CD4-positive, CD25-positive, alpha-beta regulatory T cell (primary cell): ENCODE results near the gene TUT1. TPM values are rescaled to one million over a fixed set of nuclear protein-coding genes. Genes with fewer than 3 reads are reported as not detected.
"Not testable (repeated sequence)": the region's sequence is repeated elsewhere in the genome, so short reads cannot be mapped to it uniquely, and the experiment has no call there.

Experiments
- ATAC-seq, 2 donors: fragments of 150-1000 bp; cut with Tn5 transposase; one replicate each; pipeline ENCODE4 v1.10.0; 2021; ENCODE audit warnings: low read depth in 2 of 2, moderate number of reproducible peaks in 2 of 2, moderate library complexity in 1 of 2
- DNase-seq, 3 donors: peaks; one replicate each; pipeline versions ENCODE4 v3.0.0 to v3.0.0-alpha.2; 2012 to 2022; ENCODE audit warnings: mixed read lengths in 1 of 3
- H3K27ac ChIP-seq: one replicate; pipeline ENCODE4 v1.7.0; 2013; ENCODE audit warnings: mild to moderate bottlenecking, low read length; ENCODE audit not compliant: insufficient read depth, poor library complexity, severe bottlenecking
- H3K27me3 ChIP-seq: one replicate; pipeline ENCODE4 v1.7.0; 2013; ENCODE audit warnings: low read length; ENCODE audit not compliant: control insufficient read depth, insufficient read depth
- H3K36me3 ChIP-seq: one replicate; pipeline ENCODE4 v1.7.0; 2013; ENCODE audit warnings: mild to moderate bottlenecking, low read length, moderate library complexity; ENCODE audit not compliant: control insufficient read depth, insufficient read depth
- H3K4me1 ChIP-seq: 2 replicates; pipeline ENCODE4 v1.7.0; 2013; ENCODE audit warnings: mild to moderate bottlenecking, low read length; ENCODE audit not compliant: insufficient read depth, control insufficient read depth, poor library complexity, severe bottlenecking
- H3K4me3 ChIP-seq: one replicate; pipeline ENCODE4 v1.7.0; 2013; ENCODE audit warnings: low read depth, mild to moderate bottlenecking, low read length, moderate library complexity
- H3K9me3 ChIP-seq, 2 experiments: 1 replicate in 1 of 2; 2 replicates in 1 of 2; pipeline ENCODE4 v1.7.0; 2013; ENCODE audit warnings: low read length in 2 of 2, mild to moderate bottlenecking in 1 of 2, moderate library complexity in 1 of 2; ENCODE audit not compliant: control insufficient read depth in 2 of 2
- H3K27ac Mint-ChIP-seq, 3 donors: one replicate each; pipeline ENCODE4 v1.8.0; 2020 to 2022; ENCODE audit warnings: mild to moderate bottlenecking in 3 of 3, mixed read lengths in 3 of 3, moderate library complexity in 2 of 3
- H3K27me3 Mint-ChIP-seq: one replicate; pipeline ENCODE4 v1.8.0; 2022; ENCODE audit warnings: mild to moderate bottlenecking, mixed read lengths
- H3K36me3 Mint-ChIP-seq: one replicate; pipeline ENCODE4 v1.8.0; 2020; ENCODE audit warnings: mixed read lengths
- H3K4me1 Mint-ChIP-seq, 4 donors: one replicate each; pipeline ENCODE4 v1.8.0; 2020 to 2022; ENCODE audit warnings: mixed read lengths in 4 of 4, mild to moderate bottlenecking in 1 of 4
- H3K4me3 Mint-ChIP-seq, 4 donors: one replicate each; pipeline ENCODE4 v1.8.0; 2020 to 2022; ENCODE audit warnings: mild to moderate bottlenecking in 4 of 4, mixed read lengths in 4 of 4, moderate library complexity in 3 of 4
- H3K9me3 Mint-ChIP-seq, 7 donors: one replicate each; pipeline ENCODE4 v1.8.0; 2020 to 2022; ENCODE audit warnings: mixed read lengths in 7 of 7, mild to moderate bottlenecking in 3 of 7, moderate library complexity in 2 of 7
- polyA plus RNA-seq, 4 donors: library from polyadenylated mRNA; unstranded; fragments of 300-500 nt; fragmentation: Illumina TruSeq; gene quantifications; one replicate each; pipeline ENCODE4 v1.2.3, GENCODE V29; 2021
- total RNA-seq: library from RNA; stranded (reverse); gene quantifications from one replicate; pipeline ENCODE4 v1.2.3, GENCODE V29; 2022

TUT1 gene
- total and polyA plus RNA-seq, 5 donors from 2014 or later: 6.5 to 22.0 (median 11.2) TPM

GRCh38 chr11:62552485-62553079 lies 38.7 kb downstream of the TUT1 start:
- H3K4me1 Mint-ChIP-seq: peaks cover 11 to 96% (median 73%) of the 10 kb centered on the region in 4 donors
- no peaks in the 10 kb centered on the region for H3K36me3 Mint-ChIP-seq
- peaks cover 0 to 3% (median 0%) of the 10 kb centered on the region in 7 donors for H3K9me3 Mint-ChIP-seq
- ATAC-seq (no peak), DNase-seq (no peak)
- peaks cover 6% of the 10 kb centered on the region for H3K27me3 Mint-ChIP-seq
- Histone ChIP-seq H3K27ac (peak overlapping the region; percentile 99), H3K36me3 (no peaks in the 10 kb centered on the region), H3K9me3 (no peaks in the 10 kb centered on the region), H3K4me3 (peak overlapping the region; percentile 70), H3K27me3 (no peaks in the 10 kb centered on the region), H3K4me1 (peaks cover 83% of the 10 kb centered on the region)
- peak overlapping the region; percentile 75 to 89 (median 87) for H3K4me3 Mint-ChIP-seq
- H3K27ac Mint-ChIP-seq: peak overlapping the region; percentile 99 to 100 (median 99)

GRCh38 chr11:62550478-62550877 lies 40.8 kb downstream of the TUT1 start:
- not testable (repeated sequence) for H3K27me3 Mint-ChIP-seq, H3K36me3 ChIP-seq, DNase-seq, H3K36me3 Mint-ChIP-seq, ATAC-seq, H3K27me3 ChIP-seq, H3K9me3 Mint-ChIP-seq, H3K9me3 ChIP-seq, H3K4me3 ChIP-seq
- Mint-ChIP-seq H3K4me3 (peak overlapping the region; percentile 10 to 88 (median 28)), H3K4me1 (peaks cover 7 to 80% (median 55%) of the 10 kb centered on the region in 4 donors), H3K27ac (peak overlapping the region; percentile 99 to 100 (median 99))
- peak overlapping the region; percentile 99 for H3K27ac ChIP-seq
- peaks cover 71% of the 10 kb centered on the region for H3K4me1 ChIP-seq

- Histone ChIP-seq H3K27me3 (no peaks in the 10 kb centered on the region), H3K4me3 (no peak overlapping the region), H3K36me3 (no peaks in the 10 kb centered on the region), H3K9me3 (no peaks in the 10 kb centered on the region), H3K27ac (no peak overlapping the region), H3K4me1 (peaks cover 62% of the 10 kb centered on the region)
- Mint-ChIP-seq H3K4me3 (peak overlapping the region in 3 of 4 donors; percentile 91 to 99 (median 98)), H3K36me3 (no peaks in the 10 kb centered on the region), H3K4me1 (peaks cover 7 to 77% (median 45%) of the 10 kb centered on the region in 4 donors), H3K27me3 (peaks cover 6% of the 10 kb centered on the region), H3K27ac (peak overlapping the region; percentile 43 to 99 (median 84)), H3K9me3 (peaks cover 0 to 4% (median 0%) of the 10 kb centered on the region in 7 donors)
- no peak for DNase-seq
- no peak for ATAC-seq
Measured at GRCh38 chr11:62548545-62549335, 42.6 kb downstream of the TUT1 start.

GRCh38 chr11:62547691-62548281 lies 43.5 kb downstream of the TUT1 start:
- H3K9me3 Mint-ChIP-seq: peaks cover 0 to 4% (median 0%) of the 10 kb centered on the region in 7 donors
- H3K9me3 ChIP-seq: no peaks in the 10 kb centered on the region
- H3K27me3 ChIP-seq: no peaks in the 10 kb centered on the region
- H3K27me3 Mint-ChIP-seq: peaks cover 6% of the 10 kb centered on the region
- no peaks in the 10 kb centered on the region for H3K36me3 ChIP-seq
- H3K4me3 Mint-ChIP-seq: peak overlapping the region; percentile 87 to 99 (median 94)
- H3K27ac ChIP-seq: peak overlapping the region; percentile 88
- peak overlapping the region; percentile 84 to 99 (median 85) for H3K27ac Mint-ChIP-seq
- H3K4me1 ChIP-seq: peaks cover 62% of the 10 kb centered on the region
- no peaks in the 10 kb centered on the region for H3K36me3 Mint-ChIP-seq
- H3K4me3 ChIP-seq: peak overlapping the region; percentile 18
- ATAC-seq: no peak
- H3K4me1 Mint-ChIP-seq: peaks cover 4 to 77% (median 40%) of the 10 kb centered on the region in 4 donors
- DNase-seq: no peak

GRCh38 chr11:62546929-62547625 lies 44.2 kb downstream of the TUT1 start:
- Mint-ChIP-seq H3K4me3 (peak overlapping the region; percentile 87 to 99 (median 94)), H3K36me3 (no peaks in the 10 kb centered on the region), H3K9me3 (peaks cover 0 to 4% (median 0%) of the 10 kb centered on the region in 7 donors), H3K27me3 (peaks cover 6% of the 10 kb centered on the region), H3K4me1 (peaks cover 0 to 77% (median 38%) of the 10 kb centered on the region in 4 donors), H3K27ac (peak overlapping the region; percentile 85 to 99 (median 89))
- DNase-seq: no peak
- no peaks in the 10 kb centered on the region for H3K9me3 ChIP-seq
- H3K36me3 ChIP-seq: no peaks in the 10 kb centered on the region
- H3K27ac ChIP-seq: peak overlapping the region; percentile 88
- ATAC-seq: no peak
- peaks cover 62% of the 10 kb centered on the region for H3K4me1 ChIP-seq
- H3K27me3 ChIP-seq: no peaks in the 10 kb centered on the region
- peak overlapping the region; percentile 55 for H3K4me3 ChIP-seq

GRCh38 chr11:62546244-62546928 lies 44.9 kb downstream of the TUT1 start, which contains the start of gene AHNAK:
Gene AHNAK (minus strand): TSS chr11:62546806. CDS start chr11:62536098, 10,708 bp downstream.
- Mint-ChIP-seq H3K9me3 (peaks cover 0 to 2% (median 0%) of the 10 kb centered on the region in 7 donors), H3K27me3 (no peaks in the 10 kb centered on the region), H3K27ac (peak within 1 kb of the TSS; percentile 85 to 99 (median 92)), H3K4me1 (peaks cover 0 to 77% (median 38%) of the 10 kb centered on the region in 4 donors), H3K4me3 (peak within 1 kb of the TSS; percentile 96 to 99 (median 98)), H3K36me3 (peaks cover 4% of the 10 kb centered on the region)
- ATAC-seq: peak; percentile 46 to 58
- Histone ChIP-seq H3K4me3 (peak within 1 kb of the TSS; percentile 86), H3K4me1 (peaks cover 62% of the 10 kb centered on the region), H3K27me3 (no peaks in the 10 kb centered on the region), H3K27ac (peak within 1 kb of the TSS; percentile 88), H3K36me3 (no peaks in the 10 kb centered on the region), H3K9me3 (no peaks in the 10 kb centered on the region)
- peak; percentile 63 to 70 (median 68) for DNase-seq
